Hematopoietic multipotent progenitor cell treated with erythropoietin and hydrocortisone succinate and interleukin-3 and kit ligand, for 8 days (in vitro differentiated cells): Measurements from ENCODE around the gene KIF12.

ENCODE experiments used
- DNase-seq: peaks from one replicate; pipeline ENCODE4 v3.0.0-alpha.2; 2015

KIF12 gene

DNA sequence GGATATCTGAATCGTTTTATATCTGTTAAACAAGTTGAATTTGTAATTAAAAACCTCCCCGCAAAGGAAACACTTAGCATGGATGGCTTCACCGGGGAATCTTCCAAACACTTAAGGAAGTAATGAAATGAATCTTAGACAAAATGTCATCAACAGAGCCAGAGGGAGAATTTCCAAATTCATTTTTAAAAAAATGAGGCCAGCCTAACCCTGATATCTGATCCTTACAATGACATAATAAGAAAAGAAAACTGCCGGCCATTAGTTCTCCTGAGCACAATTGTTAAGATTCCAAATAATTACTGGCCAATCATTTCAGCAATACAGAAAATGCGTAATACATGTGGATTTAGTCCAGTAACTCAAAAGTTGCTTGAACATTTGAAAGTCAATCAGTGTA is 6.1 kb upstream of the KIF12 start:
- no peak for DNase-seq

DNA sequence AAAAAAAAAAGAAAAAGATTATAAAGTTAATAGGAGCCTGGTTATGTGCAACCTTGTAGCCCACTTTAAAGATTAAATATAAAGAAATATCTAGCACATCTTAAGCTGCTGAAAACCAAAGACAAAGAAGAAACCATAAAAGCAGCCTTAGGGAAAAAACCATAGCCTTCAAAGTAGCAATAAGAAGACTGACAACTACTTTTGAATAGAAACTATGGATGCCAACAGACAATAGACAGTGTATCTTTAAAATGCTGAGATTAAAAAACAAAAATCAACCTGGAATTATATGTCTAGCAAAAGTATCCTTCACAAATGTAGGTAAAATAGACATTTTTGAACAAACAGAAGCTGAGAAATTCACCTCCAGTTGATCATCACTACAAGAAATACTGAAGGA is 3.4 kb upstream of the KIF12 start:
- DNase-seq, result no peak

DNA sequence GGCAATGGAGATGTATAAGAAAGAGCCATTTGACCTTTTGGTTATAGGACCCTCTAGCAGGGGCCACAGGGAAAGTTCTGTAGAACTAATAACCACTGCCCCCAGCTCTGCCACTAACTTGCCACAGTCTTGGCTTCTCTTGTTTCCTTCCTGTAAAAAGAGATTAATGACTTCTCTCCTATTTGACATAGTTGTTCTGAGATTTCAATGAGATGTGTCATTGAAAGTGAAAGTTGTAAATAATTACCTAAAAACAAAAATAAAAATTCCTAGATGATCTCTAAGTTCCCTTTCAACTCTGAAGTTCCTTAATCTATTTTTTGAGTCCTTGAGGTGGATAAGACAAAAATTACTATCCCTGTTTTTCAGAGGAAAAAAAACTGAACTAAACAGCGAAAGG is 1.4 kb upstream of the KIF12 start:
- DNase-seq, result no peak

DNA sequence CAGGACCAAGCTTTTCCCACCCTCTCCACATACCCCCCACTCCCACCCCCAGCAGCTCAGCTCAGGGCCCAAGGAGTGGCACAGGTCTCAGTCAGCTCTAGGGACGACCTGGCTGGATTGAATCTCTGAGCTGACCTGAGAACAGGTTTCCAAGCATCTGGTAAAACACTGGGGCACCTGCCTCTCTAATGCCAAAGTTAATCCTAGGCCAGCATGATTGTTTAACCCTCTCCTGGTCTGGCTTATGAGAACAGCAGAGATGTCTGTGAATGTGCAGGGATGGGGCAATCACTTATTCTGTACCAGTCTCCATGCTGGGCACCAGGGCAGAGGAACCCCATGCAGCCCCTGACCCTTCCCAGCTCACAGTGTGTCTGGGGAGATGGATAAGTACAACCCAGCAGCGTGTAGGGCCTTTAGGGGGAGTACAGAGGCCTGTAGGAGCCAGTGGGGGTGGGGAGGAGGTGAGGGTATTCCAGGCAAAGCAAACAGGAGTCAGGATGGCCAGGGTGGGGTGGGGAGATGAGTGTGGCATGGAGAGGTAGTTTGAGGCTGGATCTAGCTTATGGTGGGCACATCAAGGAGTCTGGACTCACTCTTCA is 678 bp upstream of the KIF12 start:
- DNase-seq, result no peak

DNA sequence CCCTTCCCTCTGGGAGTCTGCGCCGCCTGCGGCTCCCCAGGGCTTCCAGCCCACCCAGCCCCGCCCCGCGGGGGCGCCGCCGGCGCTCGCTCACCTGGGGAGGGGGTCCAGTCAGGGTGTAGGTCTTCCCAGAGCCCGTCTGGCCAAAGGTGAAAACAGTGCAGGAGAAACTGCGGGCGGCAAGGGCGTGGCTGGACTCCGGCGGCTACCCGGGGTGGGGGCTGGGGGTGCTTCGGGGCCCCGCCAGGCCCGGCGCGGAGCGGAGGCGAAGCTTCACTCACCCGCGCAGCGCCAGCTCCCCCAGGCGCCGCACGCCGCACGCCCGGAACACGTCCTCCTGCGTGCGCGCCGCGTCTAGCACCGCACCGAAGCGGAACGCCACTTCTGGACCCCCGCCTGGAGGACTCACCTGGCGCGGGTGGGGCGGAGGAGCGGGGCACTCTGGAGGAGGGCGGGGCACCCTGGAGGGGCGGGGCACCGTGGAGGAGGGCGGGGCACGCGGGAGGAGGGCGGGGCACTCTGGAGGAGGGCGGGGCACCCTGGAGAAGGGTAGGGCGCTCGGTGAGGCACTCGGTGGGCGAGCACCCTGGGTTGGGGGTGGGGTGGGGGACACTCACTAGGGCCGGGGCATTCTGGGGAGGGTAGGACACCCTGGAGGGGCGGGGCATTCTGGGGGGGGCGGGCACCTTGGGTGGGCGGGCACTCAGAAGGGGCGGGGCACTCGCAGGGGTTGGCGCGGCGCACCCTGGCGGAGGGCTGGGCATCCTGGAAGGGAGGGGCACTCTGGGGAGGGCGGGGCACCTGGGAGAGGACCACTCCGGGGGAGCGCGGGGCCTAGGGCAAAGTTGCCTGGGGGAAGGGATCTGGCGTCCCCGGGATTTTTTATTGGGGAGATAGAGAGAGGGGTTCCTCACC is 814 bp downstream of the KIF12 start:
- DNase-seq, result peak; percentile 16

DNA sequence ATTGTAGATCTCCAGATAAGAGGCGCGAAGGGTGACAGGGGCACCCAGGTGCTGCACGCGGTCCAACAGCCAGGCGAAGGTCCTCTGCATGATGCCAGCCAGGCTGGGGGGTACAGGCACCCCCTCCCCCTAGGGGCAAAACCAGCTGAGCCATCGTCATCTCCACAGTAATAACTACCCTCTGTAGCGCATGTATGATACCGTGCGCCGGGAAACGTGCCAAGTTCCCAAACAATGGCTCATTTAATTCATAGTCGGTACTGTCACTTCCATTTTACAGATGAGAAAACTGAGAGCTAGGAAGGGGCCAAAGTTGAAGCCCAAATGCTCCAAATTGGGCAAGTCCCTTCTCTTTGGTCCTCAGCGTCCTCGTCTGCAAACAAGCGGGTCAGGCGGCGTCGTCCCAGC is 1.5 kb downstream of the KIF12 start:
- DNase-seq, result peak; percentile 34

DNA sequence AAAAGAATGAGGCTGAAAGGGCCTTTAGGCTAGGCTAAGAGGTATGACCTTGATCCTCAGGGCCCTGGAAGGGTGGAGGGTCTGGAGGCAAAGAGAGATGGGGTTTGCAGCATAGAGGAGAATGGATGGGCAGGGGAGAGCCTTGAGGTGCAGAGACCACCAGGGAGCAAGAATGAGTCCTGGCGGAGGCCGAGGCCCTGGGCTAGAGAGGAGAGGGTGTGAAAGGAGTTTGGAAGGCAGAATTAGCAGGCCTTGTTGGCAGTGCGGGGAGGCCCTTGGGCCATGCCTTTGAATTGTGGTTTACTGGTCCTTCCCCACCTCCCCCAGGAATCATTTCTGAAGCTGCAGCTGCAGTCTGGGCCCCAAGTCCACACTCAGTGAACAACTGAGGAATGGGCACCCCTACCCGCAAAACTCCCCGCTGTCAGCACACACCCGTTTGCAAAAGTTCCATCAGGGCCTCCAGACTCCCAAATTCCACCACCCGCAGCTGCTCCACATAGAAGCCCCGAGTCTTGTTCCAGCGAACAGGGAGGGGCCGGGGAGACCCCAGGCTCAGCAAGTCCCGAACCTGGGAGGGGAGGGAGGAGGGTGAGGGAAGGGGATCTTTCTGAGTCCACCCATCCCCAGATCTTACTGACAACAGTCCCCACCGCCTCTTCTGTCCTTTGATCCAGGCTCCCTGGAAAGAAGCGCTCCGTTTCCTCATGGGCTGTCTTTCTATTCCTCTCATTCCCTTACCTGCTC is 2.1 kb downstream of the KIF12 start:
- DNase-seq, result no peak

DNA sequence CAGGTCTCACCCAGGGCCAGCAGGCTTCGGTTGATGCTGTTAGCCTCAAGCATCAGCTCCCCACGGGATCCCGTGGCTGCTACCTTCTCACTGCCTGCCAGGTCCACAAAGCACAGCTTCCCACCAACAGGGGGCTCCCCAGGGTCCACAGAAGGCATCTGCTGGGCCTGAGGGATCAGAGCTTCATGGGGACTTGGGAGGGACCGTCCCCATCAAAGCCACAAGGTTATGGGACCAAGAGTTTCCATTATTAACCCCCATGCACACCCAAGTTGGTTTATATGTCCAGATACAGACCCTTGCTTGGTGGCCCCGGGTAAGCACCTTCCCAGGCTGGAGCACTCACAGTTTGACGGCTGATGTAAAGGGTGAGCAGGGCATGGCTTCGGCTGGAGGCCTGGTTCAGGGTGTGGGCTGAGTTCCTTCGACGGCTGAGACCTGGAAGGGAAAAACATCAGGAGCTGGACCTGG is 3.0 kb downstream of the KIF12 start:
- DNase-seq, result no peak

DNA sequence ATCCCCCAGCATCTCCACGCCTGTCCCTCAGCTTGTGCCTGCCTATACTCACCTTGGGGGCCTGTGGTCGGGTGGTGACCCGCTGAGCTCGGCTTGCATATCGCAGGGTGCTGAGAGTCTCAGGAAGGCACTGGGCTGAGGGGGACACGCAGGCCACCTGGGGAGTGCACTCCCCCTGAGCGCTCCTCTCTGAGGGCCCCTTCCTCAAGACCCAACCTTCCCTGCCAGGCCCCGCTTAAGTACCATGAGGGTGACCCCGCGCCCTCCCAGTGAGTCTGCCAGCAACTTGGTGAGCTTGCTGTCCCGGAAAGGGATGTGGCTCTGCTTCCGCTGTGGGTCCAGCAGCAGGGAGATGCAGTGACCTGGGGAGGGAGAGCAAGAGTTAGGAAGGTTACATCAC is 4.1 kb downstream of the KIF12 start:
- DNase-seq, result no peak

DNA sequence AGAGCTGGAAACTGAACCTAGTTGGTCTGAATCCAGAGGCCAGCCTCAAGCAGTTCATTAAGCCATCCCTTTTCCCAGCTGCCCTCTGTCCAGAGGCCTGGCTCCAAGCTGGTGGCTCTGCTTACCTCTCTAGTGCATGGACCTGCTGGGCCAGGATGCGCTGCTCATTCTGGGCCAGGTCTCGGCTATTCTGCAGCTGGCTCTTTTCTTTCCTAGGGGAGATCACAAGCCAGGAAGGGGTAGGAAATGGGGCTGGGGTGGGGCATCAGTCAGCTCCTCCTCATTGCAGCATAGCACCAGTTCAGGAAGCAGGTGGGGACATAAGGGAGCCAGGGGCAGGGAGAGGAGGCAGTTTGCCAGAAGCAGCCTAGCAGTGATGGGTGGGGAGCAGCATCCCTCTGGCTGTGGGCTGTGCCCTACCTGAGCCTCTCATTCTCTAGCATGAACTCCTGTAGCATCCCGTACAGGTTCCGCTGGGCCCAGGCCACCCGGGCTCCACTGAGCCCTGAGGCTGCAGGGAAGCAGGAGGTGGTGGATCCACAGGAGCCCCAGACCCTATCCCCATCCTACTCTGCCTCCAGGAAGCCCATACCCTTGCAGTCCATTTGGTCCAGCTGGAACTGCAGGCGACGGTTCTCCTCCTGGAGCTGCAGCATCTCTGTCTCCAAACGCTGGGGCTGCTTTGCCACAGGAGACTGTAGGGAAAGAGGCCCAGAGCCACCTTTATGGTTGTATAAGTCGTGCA is 5.2 kb downstream of the KIF12 start:
- DNase-seq, result no peak

DNA sequence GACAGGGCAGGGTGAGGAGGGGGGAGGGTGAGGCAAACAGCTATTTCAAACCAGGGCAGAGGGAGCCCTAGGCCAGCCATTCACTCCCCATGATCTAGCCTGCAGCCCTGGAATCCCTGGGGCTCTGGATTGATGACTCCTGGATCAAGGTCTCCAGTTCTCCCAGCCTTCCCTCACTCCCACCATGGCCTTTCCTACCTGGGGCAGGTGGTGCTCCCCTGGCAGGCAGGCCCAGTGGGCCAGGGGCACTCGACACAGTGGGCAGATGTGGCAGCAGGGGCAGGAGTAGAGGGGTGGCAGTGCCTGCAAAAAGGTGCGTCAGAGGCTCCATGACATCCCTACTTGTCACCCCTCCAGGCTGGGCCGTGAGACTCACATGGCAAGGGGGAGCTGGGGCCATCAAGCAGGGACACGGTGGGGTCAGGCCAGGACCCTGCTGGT is 6.0 kb downstream of the KIF12 start:
- no peak for DNase-seq

DNA sequence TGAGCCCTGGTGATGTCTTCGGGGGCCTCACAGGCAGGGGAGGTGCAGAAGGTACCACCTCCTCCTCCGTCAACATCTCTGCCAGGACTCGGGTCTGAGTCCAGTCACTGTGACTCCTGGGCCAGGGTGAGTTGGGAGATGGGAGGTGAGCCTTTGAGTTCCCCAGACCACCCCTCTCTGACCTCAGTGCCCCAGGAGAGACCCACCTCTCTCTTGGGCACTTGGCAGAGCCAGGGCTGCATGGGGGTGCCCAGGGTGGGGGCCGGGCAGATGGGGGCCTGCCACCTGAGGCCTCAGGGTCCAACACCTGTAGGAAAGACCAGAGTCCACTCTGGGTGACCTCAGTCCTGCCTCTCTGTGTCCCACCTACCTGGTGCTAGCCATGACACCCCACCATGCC is 6.8 kb downstream of the KIF12 start:
- no peak for DNase-seq

DNA sequence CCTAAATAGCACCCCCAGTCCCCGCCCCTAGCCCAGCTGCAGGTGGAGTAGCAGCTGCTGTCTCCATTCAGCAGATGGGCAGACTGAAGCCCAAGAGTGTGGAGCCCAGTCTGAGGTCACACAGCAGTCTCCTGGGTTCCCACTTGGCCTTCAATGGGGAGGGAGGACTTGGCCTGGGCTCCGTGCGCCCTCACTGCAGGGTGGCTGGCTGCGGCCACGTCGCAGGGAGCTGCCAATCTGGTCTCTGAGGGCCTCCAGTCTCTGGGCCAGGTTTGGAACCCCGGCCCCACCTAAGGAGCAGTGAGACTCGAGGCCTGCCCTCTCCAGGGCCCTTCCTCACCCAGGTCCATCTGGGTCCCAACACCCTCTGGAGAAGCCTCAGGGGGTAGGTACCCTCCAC is 7.4 kb downstream of the KIF12 start:
- no peak for DNase-seq

DNA sequence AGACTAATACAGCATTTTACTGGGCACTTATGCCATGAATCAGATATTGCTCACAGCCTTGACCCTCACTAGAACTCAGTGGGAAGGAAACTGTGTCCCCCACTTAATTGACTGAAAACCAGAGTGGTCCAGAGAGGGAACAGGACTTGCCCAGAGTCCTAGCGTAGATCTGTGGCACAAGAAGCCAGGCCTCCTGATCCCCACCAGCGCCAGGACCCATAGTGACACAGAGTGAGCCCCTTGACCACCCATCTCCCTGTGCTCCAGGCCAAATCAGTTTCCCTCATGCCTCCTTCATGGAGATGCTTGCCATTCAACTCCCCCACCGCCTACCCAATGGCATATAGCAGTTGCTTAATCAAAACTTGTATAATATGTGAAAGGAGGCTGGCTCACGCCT is 8.3 kb downstream of the KIF12 start:
- DNase-seq, result no peak

DNA sequence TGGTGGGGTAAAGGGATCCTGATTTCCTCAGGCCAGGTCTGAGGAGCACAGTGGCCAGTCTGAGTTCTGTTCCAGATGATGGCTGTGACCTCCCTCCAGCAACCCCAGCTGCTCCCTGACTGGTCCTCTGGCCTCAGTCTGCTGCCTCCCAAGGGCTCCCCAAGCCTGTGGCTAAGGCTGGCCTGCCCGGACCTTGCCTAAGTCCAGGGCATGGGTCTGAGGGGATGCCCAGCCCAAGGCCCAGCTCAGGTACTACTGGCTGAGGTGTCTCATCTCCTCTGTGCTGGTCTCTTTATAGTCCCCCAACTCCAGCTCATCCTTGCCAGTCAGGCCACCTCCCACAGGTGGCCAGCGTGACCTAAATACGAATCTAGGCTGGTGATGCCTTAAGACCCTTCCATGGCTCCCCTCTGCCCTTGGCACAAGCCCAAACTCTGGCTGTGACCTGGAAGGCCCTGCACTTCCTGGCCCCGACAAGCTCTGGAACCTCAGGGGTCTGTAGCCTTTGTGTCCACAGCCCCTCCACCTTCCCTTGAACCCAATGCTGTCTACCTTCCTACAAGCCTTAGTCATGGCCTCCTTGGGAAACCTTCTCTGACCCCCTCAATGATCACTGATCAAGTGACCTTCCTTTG is 9.8 kb downstream of the KIF12 start:
- DNase-seq, result no peak

DNA sequence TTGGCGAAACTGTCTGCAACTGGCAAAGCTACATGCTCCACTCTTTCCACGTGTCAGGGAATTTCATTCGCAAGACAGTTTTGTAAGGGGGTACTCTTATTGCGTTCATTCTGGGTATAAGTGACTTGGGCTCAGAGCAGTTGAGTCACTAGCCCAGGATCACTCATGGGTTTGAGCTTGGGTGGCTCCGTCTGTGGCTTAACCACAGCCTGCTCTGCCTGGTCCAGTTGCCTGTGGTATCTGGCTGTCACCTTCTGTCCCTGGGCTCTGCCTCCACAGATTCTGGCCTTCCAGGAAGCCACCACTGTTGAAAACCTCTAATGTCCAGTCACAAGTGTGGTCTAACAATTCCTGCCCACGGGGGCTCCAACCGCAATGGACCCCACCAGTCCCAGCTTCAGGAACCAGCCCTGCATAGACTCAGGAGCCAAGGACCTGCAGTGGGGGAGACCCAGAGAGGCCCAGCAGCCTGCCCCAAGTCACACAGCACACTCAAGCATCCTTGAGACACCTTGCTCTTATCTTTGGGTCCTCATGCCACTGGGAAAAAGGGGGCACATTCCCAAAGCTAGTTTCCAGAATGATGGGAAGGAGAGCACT is 10.4 kb downstream of the KIF12 start:
- DNase-seq, result no peak

DNA sequence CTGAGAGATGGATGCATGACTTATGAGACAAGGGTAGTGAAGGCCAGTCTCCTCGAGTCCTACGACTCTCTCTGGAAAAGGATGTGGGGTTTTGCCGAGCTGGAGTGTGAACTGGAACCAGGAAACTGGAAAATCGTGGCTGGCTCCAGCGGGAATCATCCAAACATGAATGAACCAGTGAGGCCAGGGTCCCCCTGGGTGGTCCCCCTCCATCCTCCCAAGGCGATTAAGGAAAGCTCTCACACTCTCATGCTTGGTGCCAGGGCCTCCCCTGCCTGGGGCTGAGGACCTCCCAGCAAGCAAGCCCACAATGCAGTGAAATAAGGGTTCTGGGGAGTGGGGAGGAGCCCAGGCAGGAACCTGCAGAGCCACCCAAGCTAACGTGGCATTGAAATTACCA is 11.4 kb downstream of the KIF12 start:
- DNase-seq, result no peak

DNA sequence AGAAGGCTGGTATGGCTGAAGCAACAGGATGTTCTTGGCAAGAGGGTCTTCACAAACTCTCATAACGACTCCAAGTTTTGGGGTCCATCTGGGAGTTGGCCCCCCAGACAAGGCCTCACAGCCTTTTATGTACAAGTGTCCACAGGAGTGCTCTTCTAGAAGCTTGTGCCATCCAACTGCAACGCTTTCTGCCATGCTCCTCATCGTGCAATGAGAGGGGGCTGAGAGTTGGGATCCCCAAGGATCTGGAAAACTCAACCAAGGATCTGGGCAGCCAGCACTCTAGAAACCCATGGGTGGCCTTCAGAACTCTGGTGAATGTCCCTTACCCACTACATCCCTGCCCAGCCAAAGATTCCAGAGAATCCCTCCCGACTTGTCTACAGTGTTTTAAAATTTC is 12.5 kb downstream of the KIF12 start:
- DNase-seq, result no peak

DNA sequence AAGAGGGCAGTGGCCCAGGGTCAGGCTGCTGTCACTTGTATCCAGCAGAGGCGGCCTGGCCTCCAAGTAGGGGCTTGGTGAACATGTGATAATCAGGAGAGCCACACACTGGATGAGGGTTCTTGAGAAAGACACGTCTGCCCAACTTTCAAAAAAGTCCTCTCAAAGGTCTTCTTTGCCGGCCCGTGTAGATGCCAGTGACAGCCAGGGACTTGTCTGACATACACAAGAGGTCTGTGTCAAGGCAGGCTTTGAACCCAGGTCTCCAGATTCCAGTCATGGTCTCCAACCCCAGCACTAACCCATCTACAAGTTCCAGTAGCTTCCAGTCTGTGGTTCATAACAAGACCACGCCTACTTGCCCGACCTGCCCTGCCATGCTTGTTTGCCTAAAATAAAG is 13.1 kb downstream of the KIF12 start:
- no peak for DNase-seq

DNA sequence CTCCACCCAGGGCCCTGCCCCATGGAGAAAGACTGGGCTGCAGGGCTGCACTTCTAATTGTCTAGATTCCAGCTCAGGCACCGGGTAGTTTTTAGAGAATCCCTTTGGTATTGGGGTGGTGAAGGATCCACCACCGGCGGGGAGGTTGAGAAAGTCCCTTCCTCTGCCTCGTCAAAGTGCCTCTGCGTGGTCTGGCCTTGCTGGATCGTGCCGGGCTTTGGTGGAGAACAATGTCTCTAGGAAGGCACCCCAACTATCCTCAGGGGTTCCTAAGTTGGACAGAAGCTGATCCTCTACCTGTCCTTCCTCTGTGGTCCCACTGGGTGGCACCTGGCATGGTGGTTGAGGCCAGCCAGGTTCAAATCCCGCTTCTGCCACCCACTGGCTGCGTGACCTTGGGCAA is 13.7 kb downstream of the KIF12 start:
- no peak for DNase-seq

DNA sequence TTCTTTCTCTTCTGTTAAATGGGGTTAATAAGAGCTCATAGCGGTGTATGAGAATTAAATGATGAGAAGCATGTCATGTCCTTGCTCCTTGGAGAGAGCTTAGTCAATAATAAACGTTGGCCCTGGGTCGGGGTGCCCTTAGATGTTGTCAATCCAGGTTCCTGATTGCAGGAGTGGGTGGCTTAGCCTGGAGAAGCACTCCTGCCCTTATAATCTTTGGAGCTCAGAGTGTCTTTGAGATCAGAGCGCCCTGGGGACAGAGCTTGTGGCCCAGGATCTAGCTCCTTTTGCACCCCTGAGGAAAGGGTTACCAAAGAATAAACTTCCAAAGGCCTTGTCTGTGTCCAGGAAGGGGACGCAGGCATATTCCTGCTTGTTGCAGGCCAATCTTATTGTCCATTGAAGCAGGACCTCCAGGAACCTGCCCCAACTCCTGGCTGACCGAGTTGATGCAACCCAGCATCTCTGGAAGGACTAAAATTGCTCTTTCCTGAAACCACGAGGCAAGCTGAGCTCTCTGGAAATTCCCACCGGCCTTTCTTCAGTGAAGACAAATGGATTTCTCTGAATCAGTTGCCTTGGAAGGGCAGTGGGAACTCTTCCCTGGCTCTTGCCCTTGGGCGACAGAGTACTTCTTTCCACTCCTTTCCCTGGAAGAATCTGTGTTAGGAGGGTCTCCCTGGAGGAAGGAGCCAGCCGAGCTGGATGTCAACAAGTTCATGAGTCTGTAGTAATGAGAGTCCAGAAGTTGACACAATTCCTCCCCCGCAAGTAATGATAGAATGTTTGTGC is 14.6 kb downstream of the KIF12 start:
- DNase-seq, result no peak
